ENCODE measurements around the gene MGRN1.

DNA sequence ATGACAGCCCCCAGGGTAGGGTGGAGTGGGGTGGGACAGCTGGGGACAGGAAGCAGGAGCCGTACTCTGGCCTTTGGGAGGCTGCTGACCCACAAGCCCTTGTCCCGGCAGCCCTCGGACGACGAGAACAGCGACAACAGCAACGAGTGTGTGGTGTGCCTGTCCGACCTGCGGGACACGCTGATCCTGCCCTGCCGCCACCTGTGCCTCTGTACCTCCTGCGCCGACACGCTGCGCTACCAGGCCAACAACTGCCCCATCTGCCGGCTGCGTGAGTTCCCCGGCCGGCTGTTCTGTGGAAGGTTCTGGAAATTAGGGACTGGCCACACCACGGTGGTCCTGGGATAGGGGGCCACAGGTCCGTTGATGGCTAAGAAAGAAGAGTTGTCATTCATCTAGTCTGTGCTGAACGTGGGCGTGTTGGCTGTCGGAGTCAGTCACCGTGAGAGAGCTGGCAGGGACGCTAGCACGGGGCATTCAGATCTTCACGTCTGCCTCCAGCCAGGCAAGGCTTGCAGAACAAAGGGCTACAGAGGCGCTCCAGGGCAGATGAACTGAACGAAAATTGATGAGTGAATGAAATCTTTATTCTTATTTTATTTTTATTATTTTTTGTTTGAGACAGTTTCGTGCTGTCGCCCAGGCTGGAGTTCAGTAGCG, 48.9 kb downstream of the MGRN1 start:
- TF ChIP-seq, protein P1, sequence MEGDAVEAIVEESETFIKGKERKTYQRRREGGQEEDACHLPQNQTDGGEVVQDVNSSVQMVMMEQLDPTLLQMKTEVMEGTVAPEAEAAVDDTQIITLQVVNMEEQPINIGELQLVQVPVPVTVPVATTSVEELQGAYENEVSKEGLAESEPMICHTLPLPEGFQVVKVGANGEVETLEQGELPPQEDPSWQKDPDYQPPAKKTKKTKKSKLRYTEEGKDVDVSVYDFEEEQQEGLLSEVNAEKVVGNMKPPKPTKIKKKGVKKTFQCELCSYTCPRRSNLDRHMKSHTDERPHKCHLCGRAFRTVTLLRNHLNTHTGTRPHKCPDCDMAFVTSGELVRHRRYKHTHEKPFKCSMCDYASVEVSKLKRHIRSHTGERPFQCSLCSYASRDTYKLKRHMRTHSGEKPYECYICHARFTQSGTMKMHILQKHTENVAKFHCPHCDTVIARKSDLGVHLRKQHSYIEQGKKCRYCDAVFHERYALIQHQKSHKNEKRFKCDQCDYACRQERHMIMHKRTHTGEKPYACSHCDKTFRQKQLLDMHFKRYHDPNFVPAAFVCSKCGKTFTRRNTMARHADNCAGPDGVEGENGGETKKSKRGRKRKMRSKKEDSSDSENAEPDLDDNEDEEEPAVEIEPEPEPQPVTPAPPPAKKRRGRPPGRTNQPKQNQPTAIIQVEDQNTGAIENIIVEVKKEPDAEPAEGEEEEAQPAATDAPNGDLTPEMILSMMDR (IDR thresholded peaks at IDR 0.05; ENCODE audit: low read length) = no peak
- TF ChIP-seq EZH2 (optimal IDR thresholded peaks at IDR 0.05; ENCODE audit: low read depth, low read length) = no peak

All from MM.1S (cell line).